NCI-H1105 (cell line): ENCODE measurements around the gene CAPN15.
"Not testable (repeated sequence)": the region's sequence is repeated elsewhere in the genome, so short reads cannot be mapped to it uniquely, and the experiment has no call there.

Source experiments
- DNase-seq: peaks from one replicate; lab custom pipeline; 2025; lab: John Stamatoyannopoulos, UW

CAPN15 gene

DNA sequence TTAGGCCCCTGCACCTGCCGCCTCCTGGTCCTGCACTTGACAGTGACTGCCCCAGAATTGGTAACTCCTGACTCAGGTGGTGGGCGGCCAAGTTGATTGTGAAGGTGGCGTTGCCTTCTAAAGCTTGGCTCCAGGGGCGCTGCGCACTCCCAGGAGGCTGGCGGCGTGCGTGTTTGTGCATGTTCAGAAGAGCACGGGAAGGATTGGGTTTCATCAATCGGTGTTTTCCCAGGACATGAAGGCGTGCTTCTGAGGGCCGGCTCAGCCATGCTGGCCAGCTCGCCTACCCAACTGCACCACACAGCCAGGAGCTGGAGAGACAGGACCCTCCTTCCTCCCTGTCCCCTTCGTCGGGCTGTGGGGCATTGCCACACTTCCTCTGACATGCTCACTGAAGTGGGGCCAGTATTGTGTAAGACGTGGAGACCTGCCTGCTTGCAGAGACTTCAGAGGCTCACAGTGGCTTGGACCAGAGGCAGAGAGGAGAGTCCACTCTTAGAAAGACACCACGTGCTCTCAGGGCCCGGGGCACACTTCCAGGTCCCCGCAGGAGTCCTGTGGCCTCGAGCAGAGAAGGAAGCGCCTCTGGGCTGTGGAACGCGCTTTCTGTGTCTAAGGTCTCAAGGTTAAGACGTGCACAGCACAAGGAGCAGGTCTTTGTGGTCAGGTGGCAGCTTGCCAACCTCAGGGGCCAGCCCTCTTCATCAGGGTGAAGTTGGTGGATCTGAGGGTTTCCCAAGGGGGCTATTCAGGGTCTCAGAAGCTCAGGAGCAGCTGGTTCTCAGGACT is 65.2 kb downstream of the CAPN15 start:
- DNase-seq: peak; percentile 69

DNA sequence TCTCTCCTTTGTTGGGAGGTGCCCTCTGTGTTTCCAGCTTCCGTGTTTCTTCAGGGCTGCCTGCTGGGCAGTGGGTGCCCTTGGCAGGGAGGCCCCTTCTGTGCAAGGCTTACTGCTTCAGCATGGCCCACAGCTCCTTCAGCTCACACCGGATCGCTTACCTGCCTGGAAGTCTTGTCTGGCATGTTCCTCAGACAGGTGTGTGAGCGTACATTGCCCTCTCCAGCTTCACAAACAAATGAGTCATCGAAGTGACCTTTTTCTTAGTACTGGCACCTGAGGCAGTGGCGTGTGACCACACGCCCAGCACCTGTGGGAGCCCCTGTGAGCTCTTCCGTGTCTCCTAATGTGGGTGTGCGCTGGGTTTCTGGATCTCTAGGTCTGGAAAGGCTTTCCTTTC is 65.9 kb downstream of the CAPN15 start:
- DNase-seq: no peak

- DNase-seq: no peak
Measured at GRCh38 chr16:593807-594206, 66.3 kb downstream of the CAPN15 start.

DNA sequence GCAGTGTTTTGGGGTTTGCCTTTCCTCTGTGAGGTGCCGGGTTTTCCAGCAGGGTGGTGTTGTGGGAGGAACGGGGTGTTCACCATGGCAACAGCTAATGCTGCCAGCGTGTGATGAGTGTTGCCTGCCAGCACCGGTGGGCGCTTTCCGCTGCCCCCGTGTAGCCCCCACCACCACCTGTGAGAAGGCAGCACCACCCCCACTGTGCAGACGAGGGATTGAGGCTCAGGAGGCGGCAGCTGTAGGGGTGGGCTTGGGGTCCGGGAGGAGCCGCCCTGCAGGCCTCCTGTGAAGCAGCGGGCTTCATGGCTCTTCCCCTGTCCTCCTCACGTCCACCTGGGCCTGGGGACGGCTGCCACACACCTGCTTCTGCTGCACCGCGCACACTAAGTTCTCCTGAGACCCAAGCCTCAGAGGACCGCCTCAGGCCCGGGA is 67.6 kb downstream of the CAPN15 start:
- no peak for DNase-seq

DNA sequence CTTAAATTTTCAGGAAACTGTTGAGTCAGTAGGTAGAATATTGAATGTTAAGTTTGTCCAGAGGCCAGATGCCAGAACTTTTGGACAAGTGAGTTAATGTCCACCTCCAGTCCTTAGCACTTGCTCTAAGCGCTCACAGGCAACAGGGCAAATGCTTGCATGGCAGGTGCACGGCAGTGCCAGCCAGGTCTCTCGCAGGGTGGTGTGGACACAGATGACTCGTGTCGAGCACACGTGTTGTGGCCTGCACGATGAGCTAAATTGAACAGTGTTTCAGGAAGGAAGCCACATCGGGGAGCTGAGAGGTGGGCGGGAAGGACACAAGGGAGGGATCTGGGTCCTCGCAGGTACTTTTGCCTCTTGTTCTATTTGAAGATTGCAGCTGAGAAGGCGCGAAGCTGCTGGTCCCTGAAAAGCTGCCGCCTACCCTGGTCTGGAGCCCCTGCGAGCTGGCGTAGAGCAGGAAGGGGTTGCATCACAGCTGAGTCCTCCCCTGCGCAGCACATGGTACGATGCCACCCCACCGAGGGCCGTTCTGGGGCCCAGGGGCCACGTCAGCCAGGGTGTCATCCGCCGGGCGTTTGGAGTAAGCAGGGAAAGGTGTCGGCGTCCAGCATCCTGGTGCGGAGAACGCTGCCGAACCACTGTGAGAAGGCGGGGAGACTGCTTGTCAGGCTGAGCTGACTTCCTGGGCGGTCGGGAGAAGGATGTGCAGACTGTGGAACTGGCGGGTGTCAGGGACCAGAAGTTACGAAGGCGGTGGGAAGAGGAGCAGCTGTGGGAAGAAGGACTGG is 68.6 kb downstream of the CAPN15 start:
- DNase-seq: no peak

DNA sequence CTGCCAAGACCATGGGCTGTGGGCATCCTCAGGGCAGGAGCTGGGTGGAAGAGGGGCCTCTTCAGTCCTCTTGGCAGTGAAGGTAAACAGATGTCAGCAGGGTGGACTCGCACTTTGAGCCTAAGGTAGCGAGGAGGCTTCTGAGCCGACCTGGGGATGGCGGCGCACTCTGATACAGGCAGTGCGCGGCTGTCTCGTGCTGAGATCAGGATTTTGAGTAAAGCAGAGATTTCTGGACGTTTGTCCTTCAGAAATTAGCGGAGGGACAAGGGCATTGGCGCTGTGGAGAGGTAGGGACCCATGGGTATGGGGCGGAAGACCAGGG is 69.2 kb downstream of the CAPN15 start:
- DNase-seq: no peak

GRCh38 chr16:597655-598054 is 70.1 kb downstream of the CAPN15 start:
- DNase-seq: not testable (repeated sequence)

GRCh38 chr16:598823-599739 is 71.6 kb downstream of the CAPN15 start:
- no peak for DNase-seq

DNA sequence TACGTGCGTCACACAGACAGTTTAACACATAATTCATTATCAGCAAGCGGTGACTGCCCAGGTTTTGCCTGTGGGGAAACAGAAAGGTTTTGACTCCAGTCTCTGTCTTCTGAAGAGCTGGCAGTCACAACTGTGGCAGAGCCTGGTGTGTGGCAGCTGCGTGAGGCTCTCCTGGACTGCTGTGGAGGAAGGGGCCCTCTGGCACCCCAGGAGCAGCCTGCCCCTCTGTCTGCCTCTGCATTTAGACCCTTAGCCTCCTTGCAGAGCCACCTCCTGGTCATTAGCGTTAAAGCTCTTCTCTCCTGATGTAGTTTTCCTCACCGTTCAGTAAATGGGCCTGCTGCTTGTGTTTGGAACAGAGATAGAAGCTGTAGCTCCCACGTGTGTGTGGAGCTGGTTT is 73.3 kb downstream of the CAPN15 start:
- DNase-seq: no peak

- no peak for DNase-seq
Measured at GRCh38 chr16:603933-604332, 76.4 kb downstream of the CAPN15 start.
